H4 (cell line): ENCODE data around the gene FGF22. TPM values are rescaled to one million over a fixed set of nuclear protein-coding genes. Genes with fewer than 3 reads are reported as not detected.

Source experiments
- DNase-seq: peaks from one replicate; pipeline ENCODE4 v3.0.0-alpha.2; 2015; ENCODE audit warnings: low spot score
- total RNA-seq: library from RNA; depleted of rRNA; stranded (reverse); fragments of >200 nt; shearing (Covaris generic); gene quantifications from 2 replicates; pipeline ENCODE4 v1.2.3, GENCODE V29; 2014; rRNA removed

Gene FGF22
- total RNA-seq, 1 experiment from 2014 or later, result not detected

GRCh38 chr19:679418-680286, 40.0 kb downstream of the FGF22 start:
- peak; percentile 48 for DNase-seq

- DNase-seq, result peak; percentile 96
Measured at GRCh38 chr19:680287-681028, 40.8 kb downstream of the FGF22 start.

DNA sequence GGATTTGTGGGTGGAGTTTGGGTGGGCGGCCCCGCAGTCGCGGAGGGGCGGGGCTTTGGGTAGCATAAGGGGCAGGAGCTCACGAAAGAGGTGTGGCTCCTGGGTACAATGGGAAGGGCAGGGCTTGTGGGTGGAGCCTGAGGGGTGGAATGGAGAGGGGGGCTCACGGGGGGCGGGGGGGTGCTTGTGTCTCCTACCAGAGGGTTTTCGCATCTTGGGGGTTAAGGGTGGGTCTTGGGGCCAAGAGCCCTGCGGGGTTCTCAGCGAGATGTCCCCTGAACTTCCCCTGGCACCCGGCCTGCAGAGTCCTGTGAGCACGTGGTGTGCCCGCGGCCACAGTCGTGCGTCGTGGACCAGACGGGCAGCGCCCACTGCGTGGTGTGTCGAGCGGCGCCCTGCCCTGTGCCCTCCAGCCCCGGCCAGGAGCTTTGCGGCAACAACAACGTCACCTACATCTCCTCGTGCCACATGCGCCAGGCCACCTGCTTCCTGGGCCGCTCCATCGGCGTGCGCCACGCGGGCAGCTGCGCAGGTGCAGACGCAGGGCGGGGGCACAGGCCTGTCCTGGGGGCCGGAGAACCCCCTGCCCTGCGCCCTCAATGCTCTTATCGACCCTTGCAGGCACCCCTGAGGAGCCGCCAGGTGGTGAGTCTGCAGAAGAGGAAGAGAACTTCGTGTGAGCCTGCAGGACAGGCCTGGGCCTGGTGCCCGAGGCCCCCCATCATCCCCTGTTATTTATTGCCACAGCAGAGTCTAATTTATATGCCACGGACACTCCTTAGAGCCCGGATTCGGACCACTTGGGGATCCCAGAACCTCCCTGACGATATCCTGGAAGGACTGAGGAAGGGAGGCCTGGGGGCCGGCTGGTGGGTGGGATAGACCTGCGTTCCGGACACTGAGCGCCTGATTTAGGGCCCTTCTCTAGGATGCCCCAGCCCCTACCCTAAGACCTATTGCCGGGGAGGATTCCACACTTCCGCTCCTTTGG, 41.6 kb downstream of the FGF22 start:
- DNase-seq, result no peak

DNA sequence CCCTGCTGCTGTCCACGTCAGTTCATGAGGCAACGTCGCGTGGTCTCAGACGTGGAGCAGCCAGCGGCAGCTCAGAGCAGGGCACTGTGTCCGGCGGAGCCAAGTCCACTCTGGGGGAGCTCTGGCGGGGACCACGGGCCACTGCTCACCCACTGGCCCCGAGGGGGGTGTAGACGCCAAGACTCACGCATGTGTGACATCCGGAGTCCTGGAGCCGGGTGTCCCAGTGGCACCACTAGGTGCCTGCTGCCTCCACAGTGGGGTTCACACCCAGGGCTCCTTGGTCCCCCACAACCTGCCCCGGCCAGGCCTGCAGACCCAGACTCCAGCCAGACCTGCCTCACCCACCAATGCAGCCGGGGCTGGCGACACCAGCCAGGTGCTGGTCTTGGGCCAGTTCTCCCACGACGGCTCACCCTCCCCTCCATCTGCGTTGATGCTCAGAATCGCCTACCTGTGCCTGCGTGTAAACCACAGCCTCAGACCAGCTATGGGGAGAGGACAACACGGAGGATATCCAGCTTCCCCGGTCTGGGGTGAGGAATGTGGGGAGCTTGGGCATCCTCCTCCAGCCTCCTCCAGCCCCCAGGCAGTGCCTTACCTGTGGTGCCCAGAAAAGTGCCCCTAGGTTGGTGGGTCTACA, 43.1 kb downstream of the FGF22 start:
- DNase-seq, result no peak

- DNase-seq, result no peak
Measured at GRCh38 chr19:685454-685931, 45.8 kb downstream of the FGF22 start.

GRCh38 chr19:686589-687297, 47.1 kb downstream of the FGF22 start:
- DNase-seq, result no peak

DNA sequence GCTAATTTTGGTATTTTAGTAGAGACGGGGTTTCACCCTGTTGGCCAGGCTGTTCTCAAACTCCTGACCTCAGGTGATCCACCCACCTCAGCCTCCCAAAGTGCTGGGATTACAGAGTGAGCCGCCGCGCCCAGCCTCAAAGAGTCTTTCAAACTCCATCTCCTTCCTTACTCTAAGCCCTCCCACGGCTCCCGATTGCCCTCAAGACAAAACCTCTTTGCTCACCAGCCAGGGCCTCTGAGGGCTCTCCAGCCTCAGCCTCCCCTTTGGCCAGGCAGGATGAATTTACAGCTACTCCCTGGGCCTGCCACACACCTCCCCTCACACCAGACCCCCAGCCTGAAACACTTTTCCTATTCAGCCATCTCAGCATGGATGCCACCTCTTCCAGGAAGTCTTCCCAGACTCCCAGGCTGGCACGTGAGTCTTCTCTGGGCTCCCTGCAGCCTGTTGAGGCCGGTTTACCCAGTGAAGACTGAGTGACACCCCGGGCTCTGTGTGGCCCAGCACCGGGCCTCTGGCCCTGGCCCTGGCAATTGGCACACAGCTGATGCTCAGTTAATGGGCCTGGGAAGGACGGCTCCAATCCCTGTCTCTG, 48.0 kb downstream of the FGF22 start:
- DNase-seq, result no peak

- no peak for DNase-seq
Measured at GRCh38 chr19:688214-688613, 48.5 kb downstream of the FGF22 start.

DNA sequence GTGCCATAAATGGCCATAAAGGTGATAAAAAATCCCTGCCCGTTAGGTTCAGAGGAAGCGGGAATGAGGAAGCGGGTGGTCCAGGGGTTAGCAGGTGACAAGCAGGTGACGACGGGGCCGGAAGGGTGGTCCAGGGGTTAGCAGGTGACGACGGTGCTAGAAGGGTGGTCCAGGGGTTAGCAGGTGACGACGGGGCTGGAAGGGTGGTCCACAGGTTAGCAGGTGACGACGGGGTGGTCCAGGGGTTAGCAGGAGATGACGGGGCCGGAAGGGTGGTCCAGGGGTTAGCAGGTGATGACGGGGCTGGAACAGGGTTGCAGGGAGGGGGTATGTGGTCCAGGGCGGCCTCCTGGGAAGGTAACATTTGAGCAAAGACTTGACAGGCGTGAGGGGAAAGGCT, 49.3 kb downstream of the FGF22 start:
- no peak for DNase-seq

GRCh38 chr19:690203-690602, 50.5 kb downstream of the FGF22 start:
- no peak for DNase-seq

Other genes with a start within 250 kb of the FGF22 start
- gene C2CD4C, start 230.7 kb upstream of the FGF22 start, total RNA-seq, result 0.78 and 0.93 TPM in 2 replicates
- gene SHC2, start 178.8 kb upstream of the FGF22 start, total RNA-seq, result 1.4 and 2.0 TPM in 2 replicates
- not detected in 2 replicates for gene MADCAM1, start 143.4 kb upstream of the FGF22 start, total RNA-seq
- 28.3 and 45.8 TPM in 2 replicates for gene TPGS1, start 132.4 kb upstream of the FGF22 start, total RNA-seq
- 33.2 and 35.7 TPM in 2 replicates for gene CDC34, start 108.1 kb upstream of the FGF22 start, total RNA-seq
- not detected in 2 replicates for gene GZMM, start 95.8 kb upstream of the FGF22 start, total RNA-seq
- gene BSG, start 67.3 kb upstream of the FGF22 start, total RNA-seq, result 587 and 617 TPM in 2 replicates
- gene HCN2, start 50.0 kb upstream of the FGF22 start, total RNA-seq, result 4.5 and 4.6 TPM in 2 replicates
- 19.9 and 21.5 TPM in 2 replicates for gene POLRMT, start 6.3 kb upstream of the FGF22 start, total RNA-seq
- gene RNF126, start 23.3 kb downstream of the FGF22 start, total RNA-seq, result 23.8 and 27.4 TPM in 2 replicates
- 35.6 and 45.6 TPM in 2 replicates for gene FSTL3, start 36.5 kb downstream of the FGF22 start, total RNA-seq
- gene PRSS57, start 55.6 kb downstream of the FGF22 start, total RNA-seq, result not detected in 2 replicates
- 3.7 and 5.8 TPM in 2 replicates for gene PALM, start 69.1 kb downstream of the FGF22 start, total RNA-seq
- not detected in 2 replicates for gene MISP, start 111.2 kb downstream of the FGF22 start, total RNA-seq
- 131 and 138 TPM in 2 replicates for gene PTBP1, start 157.6 kb downstream of the FGF22 start, total RNA-seq
- 0.14 TPM in 1 of 2 replicates, not detected in the other for gene PLPPR3, start 182.1 kb downstream of the FGF22 start, total RNA-seq
- gene AZU1, start 188.0 kb downstream of the FGF22 start, total RNA-seq, result not detected in 2 replicates
- 0.72 TPM in 1 of 2 replicates, not detected in the other for gene PRTN3, start 201.1 kb downstream of the FGF22 start, total RNA-seq
- not detected in 2 replicates for gene ELANE, start 212.4 kb downstream of the FGF22 start, total RNA-seq
- gene CFD, start 219.8 kb downstream of the FGF22 start, total RNA-seq, result 2.3 and 3.5 TPM in 2 replicates